KOPT-K1 (cell line): ENCODE measurements around the gene SNRPD2.

Source experiments
- H3K27ac ChIP-seq: fragments of 200-600 bp; sonication (generic); 2 replicates; pipeline ENCODE4 v1.5.1; 2016; ENCODE audit warnings: antibody characterized with exemption, mild to moderate bottlenecking, low read depth, low read length; ENCODE audit not compliant: poor library complexity, severe bottlenecking
- H3K36me3 ChIP-seq: fragments of 200-600 bp; sonication (generic); 2 replicates; pipeline ENCODE4 v1.5.1; 2017; ENCODE audit warnings: antibody characterized with exemption, mild to moderate bottlenecking, low read length, moderate library complexity; ENCODE audit not compliant: insufficient read depth
- H3K9me3 ChIP-seq: fragments of 200-600 bp; sonication (generic); 2 replicates; pipeline ENCODE4 v1.5.1; 2017; ENCODE audit warnings: antibody characterized with exemption, low read length, mild to moderate bottlenecking; ENCODE audit not compliant: insufficient read depth, poor library complexity, severe bottlenecking

SNRPD2 gene

DNA sequence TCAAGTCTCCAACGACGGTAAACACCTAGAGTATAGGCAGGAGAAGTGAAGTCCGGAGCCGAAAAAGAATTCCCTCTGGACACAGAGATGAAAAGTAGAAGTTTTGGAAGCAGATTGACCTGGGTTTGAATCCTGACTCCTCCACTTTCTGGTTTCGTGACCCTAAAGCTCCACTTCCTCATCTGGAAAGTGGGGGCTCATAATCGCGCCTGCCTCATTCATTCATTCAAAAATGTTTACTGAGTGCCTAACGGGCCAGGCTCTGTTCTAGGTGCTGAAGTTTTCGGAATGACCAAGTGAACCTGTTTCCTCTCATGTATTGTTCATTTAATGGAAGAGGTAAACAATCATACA, 45.4 kb downstream of the SNRPD2 start:
- no peaks in the 10 kb centered on the region for H3K36me3 ChIP-seq
- no peaks in the 10 kb centered on the region for H3K9me3 ChIP-seq
- no peak overlapping the region for H3K27ac ChIP-seq

DNA sequence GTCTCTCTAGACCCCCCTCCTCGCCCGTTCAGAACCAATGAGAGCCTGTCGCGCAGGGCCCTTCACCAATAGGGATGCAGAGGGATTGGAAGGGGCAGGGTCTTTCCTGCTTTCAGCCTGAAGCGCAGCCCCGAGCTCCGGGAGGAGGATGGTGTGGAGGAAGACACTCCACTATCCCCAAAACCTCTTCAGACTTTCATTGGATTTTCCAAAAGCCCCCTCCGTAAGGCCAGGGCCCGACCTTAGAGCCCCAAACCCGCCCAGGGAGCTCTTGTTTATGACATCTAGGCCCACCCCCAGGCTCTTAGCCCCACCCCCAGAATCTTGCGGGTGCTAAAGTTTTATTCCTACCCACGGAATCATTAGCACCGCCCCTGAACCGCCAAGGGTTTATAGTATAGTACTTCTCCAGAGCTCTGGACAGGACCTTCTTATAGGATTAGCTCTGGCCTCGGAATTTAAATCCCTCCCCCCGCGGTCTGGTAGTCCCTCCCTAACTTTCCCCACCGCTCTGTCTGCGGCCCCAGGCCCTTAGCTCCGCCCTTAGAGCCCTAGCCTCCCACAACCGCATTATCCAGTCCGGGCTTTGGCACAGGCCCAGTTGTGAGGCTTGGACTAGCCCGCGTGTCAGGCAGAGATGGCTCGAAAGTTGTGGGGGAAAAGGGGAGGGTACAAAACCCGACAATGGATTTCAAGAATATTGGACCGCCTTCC, 46.0 kb downstream of the SNRPD2 start:
- Histone ChIP-seq H3K36me3 (no peaks in the 10 kb centered on the region), H3K9me3 (no peaks in the 10 kb centered on the region), H3K27ac (no peak overlapping the region)

DNA sequence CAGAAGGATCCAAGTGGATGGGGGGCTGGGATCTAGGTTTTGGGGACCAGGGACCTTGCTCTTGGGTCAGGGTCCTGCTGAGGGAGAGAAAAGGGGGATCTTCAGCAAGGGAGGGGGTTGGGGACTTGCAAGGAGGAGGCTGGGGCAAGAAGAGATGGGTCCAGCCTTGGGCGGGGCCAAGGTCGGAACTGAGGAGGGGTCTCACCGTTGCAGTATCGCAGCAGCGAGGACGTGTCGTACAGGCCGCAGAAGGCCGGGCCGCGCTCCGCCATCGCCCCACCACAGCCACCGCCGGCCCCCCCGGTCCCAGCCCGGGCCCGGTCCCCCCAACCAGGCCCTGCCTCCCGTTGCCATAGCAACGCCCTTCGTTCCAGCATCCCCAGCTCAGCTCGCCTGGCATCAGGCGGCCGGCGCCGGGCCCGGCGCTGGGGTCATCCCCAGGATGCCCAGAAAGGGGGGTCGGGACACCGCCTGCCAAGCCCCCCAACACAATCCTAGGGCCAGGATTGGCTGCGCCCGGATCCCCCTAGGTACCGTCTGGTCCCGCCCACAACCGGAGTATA, 46.6 kb downstream of the SNRPD2 start:
- no peak overlapping the region for H3K27ac ChIP-seq
- H3K36me3 ChIP-seq: no peaks in the 10 kb centered on the region
- no peaks in the 10 kb centered on the region for H3K9me3 ChIP-seq

DNA sequence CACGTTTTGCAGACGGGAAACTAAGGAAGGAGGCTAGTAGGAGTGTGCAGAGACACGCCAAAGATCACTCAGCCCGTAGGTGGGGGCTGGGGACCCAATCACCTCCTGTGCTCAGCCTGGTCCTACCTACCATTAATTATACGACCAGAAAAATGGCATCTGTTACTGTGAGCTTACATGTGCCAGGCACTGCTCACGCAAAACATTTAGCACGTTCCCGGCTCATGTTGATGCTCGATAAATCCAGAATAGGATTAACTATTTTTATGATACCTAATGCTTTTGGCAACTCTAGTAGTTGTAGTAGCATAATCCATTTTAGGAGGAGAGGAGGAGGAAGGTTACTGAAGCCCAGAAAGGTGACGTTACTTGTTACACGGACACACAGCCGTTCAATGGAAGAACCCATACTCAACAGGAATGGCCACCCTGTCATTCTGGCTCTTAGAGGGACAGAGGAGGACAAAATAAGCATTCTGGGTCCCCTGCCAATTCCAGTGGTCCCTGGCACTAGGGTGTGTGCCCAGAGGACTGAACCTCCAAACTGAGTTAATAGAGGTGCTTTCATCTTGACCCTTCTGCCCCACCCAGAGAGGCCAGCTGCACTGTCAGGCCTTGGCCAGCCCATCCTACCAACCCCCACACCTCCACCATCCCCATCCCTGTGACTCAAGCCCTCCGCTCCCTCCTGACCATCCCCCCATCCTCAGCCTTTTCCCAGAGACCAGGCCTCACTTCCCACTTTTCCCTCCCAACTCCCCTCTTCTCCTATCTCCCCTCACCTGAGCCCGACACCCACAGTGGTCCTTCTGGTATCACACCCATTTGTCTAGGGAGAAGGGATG, 47.6 kb downstream of the SNRPD2 start:
- Histone ChIP-seq H3K27ac (no peak overlapping the region), H3K36me3 (no peaks in the 10 kb centered on the region), H3K9me3 (no peaks in the 10 kb centered on the region)

DNA sequence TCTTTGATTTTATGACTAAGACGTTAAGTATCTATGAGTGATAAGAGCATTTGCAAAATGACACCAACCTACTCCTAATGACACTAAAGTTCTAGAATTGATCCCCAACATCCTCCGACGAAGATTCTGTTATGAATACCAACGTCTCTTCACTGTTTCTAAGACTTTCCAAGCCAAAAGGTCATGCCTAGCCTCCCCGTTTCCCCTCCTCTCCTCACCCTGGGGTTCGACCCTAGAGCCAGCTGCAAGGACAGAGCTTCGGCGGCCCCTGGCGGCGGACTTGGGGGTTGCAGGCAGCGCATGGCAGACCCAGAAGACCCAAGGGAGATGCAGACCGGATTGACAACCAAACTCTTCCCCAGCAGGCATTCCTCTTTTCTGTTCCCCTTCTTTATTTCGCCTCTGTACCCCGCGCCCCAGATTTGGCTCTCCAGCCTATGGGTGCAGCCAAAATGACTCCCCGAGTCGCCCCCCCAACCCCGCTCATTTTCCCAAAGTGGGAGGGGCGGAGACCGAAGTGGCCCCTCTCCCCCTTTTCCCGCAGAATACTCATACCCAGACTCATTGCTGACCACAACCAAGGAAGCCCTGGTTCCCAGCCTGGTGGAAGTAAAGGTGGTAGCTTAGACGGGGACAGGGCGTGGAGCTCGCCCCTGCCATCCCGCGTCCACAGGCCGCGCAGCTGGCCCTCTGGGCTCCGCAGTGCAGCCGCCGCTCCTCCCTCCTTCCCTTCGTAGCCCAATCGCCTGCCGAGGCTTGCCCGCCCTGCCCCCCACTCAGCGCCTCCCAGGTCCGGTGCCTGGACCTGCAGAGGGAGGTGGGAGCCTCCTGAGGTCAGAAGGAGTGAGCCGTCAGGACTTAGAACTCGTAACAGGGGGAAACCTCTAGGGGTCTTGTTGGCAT, 48.5 kb downstream of the SNRPD2 start:
- Histone ChIP-seq H3K36me3 (no peaks in the 10 kb centered on the region), H3K27ac (no peak overlapping the region), H3K9me3 (no peaks in the 10 kb centered on the region)

DNA sequence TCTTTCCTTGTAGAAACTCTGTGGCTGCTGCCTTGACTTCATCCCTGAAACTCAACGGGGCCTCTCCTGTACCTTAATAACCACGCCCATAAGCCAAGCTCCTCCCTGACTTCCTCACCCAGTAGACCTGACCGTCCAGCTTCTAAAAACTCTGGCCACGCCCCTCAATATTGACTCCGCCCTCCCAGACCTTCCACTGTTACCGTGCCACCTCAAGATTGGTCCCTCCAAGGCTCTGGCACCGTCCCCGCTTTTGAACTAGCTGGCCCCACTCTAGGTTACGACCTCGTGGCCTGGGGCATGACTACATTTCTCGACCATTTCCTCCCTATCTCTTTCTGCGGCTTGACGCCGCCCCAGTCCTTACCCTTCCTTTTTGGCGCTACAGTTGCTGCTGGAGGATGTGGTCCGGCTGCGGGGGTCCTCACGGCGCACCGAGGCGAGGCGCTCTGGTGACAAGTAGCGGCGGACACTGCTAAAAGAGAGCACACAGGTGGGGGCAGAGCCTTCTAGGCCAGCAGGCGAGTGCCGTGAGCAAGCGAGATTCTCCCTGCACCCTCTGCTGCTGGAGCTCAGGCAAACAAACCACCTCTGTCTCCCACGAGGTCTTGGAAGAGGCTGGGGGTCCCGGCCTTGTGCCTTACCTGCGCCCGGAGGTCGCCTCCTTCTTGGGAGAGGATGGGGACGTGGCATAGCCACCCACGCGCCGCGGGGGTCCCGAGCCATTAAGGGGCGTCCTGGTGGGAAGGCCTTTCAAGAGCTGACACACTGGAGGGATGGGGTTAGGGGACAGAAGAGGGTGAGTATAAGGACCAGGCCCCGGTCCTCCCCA, 50.3 kb downstream of the SNRPD2 start:
- Histone ChIP-seq H3K27ac (peak overlapping the region; percentile 50), H3K36me3 (no peaks in the 10 kb centered on the region), H3K9me3 (no peaks in the 10 kb centered on the region)

DNA sequence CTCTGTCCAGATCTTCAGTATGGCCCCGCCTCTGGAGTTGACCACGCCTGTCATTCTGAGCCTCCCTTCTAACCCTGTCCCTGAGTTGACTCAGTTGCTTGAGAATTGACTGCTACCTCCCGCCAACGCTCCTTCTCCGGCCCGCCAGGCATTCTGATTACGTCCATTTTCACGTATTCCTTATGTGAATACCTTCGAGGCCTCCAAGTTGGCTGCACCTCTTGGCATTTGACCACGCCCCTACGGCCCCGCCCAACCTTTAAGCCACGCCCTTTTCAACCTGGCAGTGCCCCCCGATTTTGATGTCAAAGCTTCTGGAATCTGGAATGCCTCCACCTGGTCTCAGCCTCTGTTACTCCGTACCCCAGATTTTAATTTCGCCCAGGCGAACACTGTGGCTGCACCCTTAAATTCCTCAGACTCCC, 50.9 kb downstream of the SNRPD2 start:
- no peak overlapping the region for H3K27ac ChIP-seq
- no peaks in the 10 kb centered on the region for H3K36me3 ChIP-seq
- no peaks in the 10 kb centered on the region for H3K9me3 ChIP-seq

DNA sequence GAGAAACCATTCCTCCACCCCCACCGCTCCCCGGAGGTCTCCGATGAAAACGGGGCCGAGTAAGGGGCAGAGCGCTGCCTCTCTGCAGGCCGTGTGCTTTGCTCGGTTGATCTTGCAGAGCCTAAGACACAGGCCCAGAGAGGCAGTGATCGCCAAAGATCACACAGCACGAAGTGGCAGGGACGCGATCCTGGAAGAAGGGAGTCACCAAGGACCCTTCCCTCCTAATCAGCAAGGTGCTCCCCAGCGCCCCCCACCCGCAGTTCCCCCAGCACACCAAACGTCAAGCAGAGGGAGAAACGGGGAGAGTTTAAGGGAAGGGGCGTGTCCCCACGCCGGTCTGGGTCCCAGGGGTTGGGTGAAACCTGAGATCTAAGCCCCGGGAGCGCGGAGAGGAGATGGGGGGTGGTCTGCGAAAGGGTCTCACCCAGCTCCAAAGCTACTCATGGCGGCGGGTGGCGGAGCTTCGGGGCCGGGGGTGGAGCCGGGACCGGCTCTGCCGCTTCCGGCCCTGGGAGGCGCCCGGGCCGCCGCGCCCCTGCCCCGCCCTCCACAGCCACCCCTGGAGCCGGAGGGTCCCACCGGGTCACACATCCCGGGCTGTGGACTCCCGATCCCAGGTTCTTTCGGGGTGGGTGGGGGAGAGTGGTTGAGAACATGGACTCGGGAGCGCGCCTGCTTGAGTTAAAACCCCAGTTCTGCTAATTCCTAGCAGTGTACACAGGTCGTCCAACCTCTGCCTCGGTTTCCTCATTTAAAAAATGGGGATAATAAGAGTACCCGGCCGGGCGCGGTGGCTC, 52.6 kb downstream of the SNRPD2 start, which contains the start of gene EML2:
TSS of gene EML2 (minus strand) at position 468 of the 800 bp plus-strand sequence. CDS start at position 447, 21 bp downstream.
- no peaks in the 10 kb centered on the region for H3K36me3 ChIP-seq
- no peaks in the 10 kb centered on the region for H3K9me3 ChIP-seq
- peak within 1 kb of the TSS; percentile 65 for H3K27ac ChIP-seq

DNA sequence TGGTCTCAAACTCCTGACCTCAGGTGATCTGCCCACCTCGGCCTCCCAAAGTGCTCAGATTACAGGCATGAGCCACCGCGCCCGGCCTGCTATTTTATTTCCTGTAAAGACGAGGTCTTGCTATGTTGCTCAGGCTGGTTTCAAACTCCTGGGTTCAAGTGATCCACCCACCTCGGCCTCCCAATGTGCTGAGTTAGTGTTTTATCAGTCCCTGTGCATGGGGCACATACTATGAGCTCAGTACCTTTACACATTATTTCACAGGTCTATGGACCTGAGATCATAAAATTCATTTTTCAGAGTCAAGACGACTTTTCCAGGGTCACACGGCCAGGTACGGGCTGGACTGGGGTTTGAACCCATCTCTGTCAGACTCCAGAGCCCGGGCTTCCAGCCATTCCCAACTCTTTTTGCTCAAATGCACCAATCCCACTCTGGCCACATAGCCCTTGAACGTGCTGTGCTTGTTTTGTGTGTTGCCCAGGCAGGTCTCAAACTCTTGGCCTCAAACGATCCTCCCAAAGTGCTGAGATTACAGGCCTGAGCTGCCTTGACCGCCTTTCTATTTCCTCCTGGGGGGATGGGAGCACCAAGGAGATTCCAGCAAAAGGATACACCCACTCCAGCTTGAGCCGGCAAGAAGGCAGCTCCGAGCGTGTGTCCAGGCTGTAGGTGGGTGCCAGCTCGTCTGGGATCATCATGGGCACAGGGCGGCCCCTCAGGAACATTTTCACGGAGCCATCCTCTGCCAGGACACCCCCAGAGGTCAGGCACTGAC, 53.7 kb downstream of the SNRPD2 start:
- H3K9me3 ChIP-seq: no peaks in the 10 kb centered on the region
- no peaks in the 10 kb centered on the region for H3K36me3 ChIP-seq
- H3K27ac ChIP-seq: no peak overlapping the region
